Kidney epithelial cell (primary cell): ENCODE data around the gene USF2. TPM values are rescaled to one million over a fixed set of nuclear protein-coding genes. Genes with fewer than 3 reads are reported as not detected.

Experiments used
- DNase-seq: peaks from one replicate; pipeline ENCODE4 v3.0.0-alpha.2; 2010; ENCODE audit warnings: low read depth
- H3K27me3 ChIP-seq: 2 replicates; pipeline ENCODE4 v1.6.0; 2011; ENCODE audit warnings: low read length; ENCODE audit not compliant: control insufficient read depth, insufficient read depth
- H3K36me3 ChIP-seq: 2 replicates; pipeline ENCODE4 v1.5.1; 2011; ENCODE audit warnings: low read length; ENCODE audit not compliant: control insufficient read depth, insufficient read depth
- H3K4me3 ChIP-seq: 2 replicates; pipeline ENCODE4 v1.5.1; 2011; ENCODE audit warnings: low read depth, mild to moderate bottlenecking, control low read depth, low read length
- CTCF ChIP-seq: IDR thresholded peaks from 2 replicates; pipeline ENCODE4 v1.5.1; 2011; ENCODE audit warnings: mild to moderate bottlenecking, moderate library complexity, low read length, control low read depth, inconsistent platforms; ENCODE audit not compliant: insufficient read depth, poor library complexity, severe bottlenecking
- total RNA-seq: library from RNA; depleted of rRNA; stranded (reverse); fragments of >200 nt; gene quantifications from 2 replicates; pipeline ENCODE4 v1.2.3, GENCODE V29; 2015

USF2 gene
- total RNA-seq, 1 donor from 2014 or later, result 95.1 TPM

GRCh38 chr19:35256566-35256965, 12.2 kb upstream of the USF2 start:
- Histone ChIP-seq H3K27me3 (no peaks in the 10 kb centered on the region), H3K4me3 (no peak overlapping the region), H3K36me3 (peaks cover 3% of the 10 kb centered on the region)
- no peak for DNase-seq
- no peak for TF ChIP-seq CTCF

- Histone ChIP-seq H3K27me3 (no peaks in the 10 kb centered on the region), H3K4me3 (no peak overlapping the region), H3K36me3 (peaks cover 3% of the 10 kb centered on the region)
- no peak for DNase-seq
- TF ChIP-seq CTCF, result no peak
Measured at GRCh38 chr19:35257113-35257461, 11.7 kb upstream of the USF2 start.

- Histone ChIP-seq H3K27me3 (no peaks in the 10 kb centered on the region), H3K36me3 (peaks cover 3% of the 10 kb centered on the region), H3K4me3 (no peak overlapping the region)
- no peak for TF ChIP-seq CTCF
- DNase-seq, result no peak
Measured at GRCh38 chr19:35260694-35261304, 8.0 kb upstream of the USF2 start.

- no peak for TF ChIP-seq CTCF
- H3K36me3 ChIP-seq, result peaks cover 3% of the 10 kb centered on the region
- no peak overlapping the region for H3K4me3 ChIP-seq
- no peak for DNase-seq
- no peaks in the 10 kb centered on the region for H3K27me3 ChIP-seq
Measured at GRCh38 chr19:35261356-35262100, 7.2 kb upstream of the USF2 start.

GRCh38 chr19:35262101-35262761, 6.5 kb upstream of the USF2 start:
- no peak overlapping the region for H3K4me3 ChIP-seq
- H3K36me3 ChIP-seq, result peaks cover 3% of the 10 kb centered on the region
- no peaks in the 10 kb centered on the region for H3K27me3 ChIP-seq
- no peak for DNase-seq
- TF ChIP-seq CTCF, result no peak
